ENCODE measurements around the gene RP9.

Gene RP9

DNA sequence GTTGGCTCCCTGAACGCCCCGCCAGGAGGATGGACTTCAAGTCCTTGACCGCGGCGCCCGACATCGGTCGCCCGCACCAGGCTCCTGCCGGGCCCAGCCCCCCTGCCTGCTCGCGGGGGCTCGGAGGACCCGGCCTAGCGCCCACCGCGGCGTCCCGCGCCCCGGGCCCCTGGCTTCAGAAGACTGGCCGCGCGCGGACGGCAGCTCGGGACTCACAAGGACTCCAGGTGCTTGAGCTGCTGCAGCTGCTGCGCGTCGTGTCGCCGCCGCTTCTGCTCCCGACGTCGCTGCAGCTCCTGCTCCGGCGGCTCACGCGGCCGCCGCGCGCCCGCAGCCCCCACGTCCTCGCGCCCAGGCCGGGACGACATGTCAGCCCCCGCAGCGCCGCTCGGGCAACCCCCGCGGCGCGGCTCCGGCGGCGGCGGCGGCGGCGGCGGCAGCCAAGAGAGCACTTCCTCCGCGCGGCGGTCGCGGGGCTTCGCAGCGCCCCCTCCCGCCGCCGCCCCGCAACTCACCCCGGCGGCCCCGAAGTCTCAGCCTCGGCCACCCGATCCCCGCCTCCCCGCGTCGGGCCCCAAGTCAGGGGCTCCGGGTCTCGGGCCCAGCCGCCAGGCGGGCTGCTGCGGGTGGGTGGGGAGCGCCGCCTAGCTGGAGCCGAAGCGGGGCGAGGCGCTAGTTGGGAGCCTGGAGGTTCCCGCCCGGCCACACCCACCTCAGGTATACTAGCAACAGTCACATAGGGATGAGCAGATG, at the start of gene RP9:
RP9 (minus strand) TSS at position 400 of the 753 bp plus-strand sequence; CDS start at position 368, 32 bp downstream.
- Histone ChIP-seq H3K4me3 (ENCODE audit: low read depth, low read length) (peak within 1 kb of the TSS; percentile 79), H3K79me2 (ENCODE audit: control insufficient read depth, insufficient read depth, low read length, unreplicated experiment) (peaks cover 46% of the 10 kb centered on the region), H3K4me1 (ENCODE audit: control insufficient read depth, insufficient read depth, low read length, unreplicated experiment) (peaks cover 18% of the 10 kb centered on the region), H2AFZ (ENCODE audit: low read length, unreplicated experiment) (peak within 1 kb of the TSS; percentile 44), H3K27me3 (ENCODE audit: insufficient read depth, low read length) (no peaks in the 10 kb centered on the region), H3K27ac (ENCODE audit: low read depth, low read length) (peak within 1 kb of the TSS; percentile 17; the same call in 1 of the 2 replicates), H3K36me3 (ENCODE audit: insufficient read depth, low read length) (no peaks in the 10 kb centered on the region)

DNA sequence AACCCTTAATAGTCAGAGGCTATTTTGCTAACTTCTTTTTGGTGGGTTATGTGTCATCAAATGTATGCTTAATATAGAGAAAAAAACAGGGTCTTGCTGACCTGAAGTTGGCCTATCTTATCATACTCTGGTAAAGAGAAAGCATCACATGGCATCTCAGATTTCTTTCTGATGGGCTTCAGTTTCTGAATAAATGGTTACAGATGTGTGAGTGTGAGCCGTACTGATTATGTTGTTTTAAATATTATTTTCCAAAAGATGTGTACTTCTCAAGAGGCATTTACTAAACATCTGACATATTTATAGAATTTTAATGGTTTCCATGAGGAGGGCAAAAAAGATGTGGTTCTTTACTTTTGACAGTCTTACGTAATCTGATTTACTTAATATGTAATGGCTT, 48.6 kb upstream of the RP9 start:
- H3K79me2 ChIP-seq (ENCODE audit: control insufficient read depth, insufficient read depth, low read length, unreplicated experiment): no peaks in the 10 kb centered on the region
- H3K27me3 ChIP-seq (ENCODE audit: insufficient read depth, low read length): no peaks in the 10 kb centered on the region
- peak overlapping the region; percentile 79 for H2AFZ ChIP-seq (ENCODE audit: low read length, unreplicated experiment)
- peak overlapping the region; percentile 55 for H3K4me3 ChIP-seq (ENCODE audit: low read depth, low read length)
- H3K36me3 ChIP-seq (ENCODE audit: insufficient read depth, low read length): no peaks in the 10 kb centered on the region
- peak overlapping the region; percentile 88 for H3K27ac ChIP-seq (ENCODE audit: low read depth, low read length)
- H3K4me1 ChIP-seq (ENCODE audit: control insufficient read depth, insufficient read depth, low read length, unreplicated experiment): peaks cover 44% of the 10 kb centered on the region

GRCh38 chr7:33157311-33157710, 48.1 kb upstream of the RP9 start:
- Histone ChIP-seq H3K36me3 (ENCODE audit: insufficient read depth, low read length) (no peaks in the 10 kb centered on the region), H3K4me1 (ENCODE audit: control insufficient read depth, insufficient read depth, low read length, unreplicated experiment) (peaks cover 44% of the 10 kb centered on the region), H3K27me3 (ENCODE audit: insufficient read depth, low read length) (no peaks in the 10 kb centered on the region), H3K4me3 (ENCODE audit: low read depth, low read length) (peak overlapping the region; percentile 55), H3K27ac (ENCODE audit: low read depth, low read length) (peak overlapping the region; percentile 88), H3K79me2 (ENCODE audit: control insufficient read depth, insufficient read depth, low read length, unreplicated experiment) (no peaks in the 10 kb centered on the region), H2AFZ (ENCODE audit: low read length, unreplicated experiment) (peak overlapping the region; percentile 79)

DNA sequence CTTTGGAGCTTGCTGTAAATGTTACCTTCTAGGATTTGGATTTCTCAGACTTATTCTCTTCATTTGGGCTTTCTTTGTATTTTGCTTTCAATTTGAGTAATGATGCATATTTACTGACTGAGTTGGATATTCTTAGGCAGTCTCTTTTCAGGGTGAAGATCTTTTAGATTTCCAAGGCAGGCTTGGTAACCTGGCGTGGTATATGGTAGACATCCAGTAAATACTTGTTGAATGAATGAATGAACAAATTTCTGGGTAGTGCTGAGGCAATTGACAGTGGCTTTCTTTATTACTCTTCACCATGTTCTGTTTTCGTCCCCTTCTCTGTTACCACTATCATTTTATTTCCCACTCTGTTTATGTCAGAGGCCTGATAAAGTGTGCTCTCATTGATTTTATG, 47.2 kb upstream of the RP9 start:
- Histone ChIP-seq H3K36me3 (ENCODE audit: insufficient read depth, low read length) (no peaks in the 10 kb centered on the region), H3K27me3 (ENCODE audit: insufficient read depth, low read length) (no peaks in the 10 kb centered on the region), H3K4me1 (ENCODE audit: control insufficient read depth, insufficient read depth, low read length, unreplicated experiment) (peaks cover 44% of the 10 kb centered on the region), H3K27ac (ENCODE audit: low read depth, low read length) (peak overlapping the region; percentile 88), H2AFZ (ENCODE audit: low read length, unreplicated experiment) (peak overlapping the region; percentile 79), H3K4me3 (ENCODE audit: low read depth, low read length) (peak overlapping the region; percentile 55), H3K79me2 (ENCODE audit: control insufficient read depth, insufficient read depth, low read length, unreplicated experiment) (no peaks in the 10 kb centered on the region)

- Histone ChIP-seq H3K27ac (ENCODE audit: low read depth, low read length) (peak overlapping the region; percentile 88), H3K4me1 (ENCODE audit: control insufficient read depth, insufficient read depth, low read length, unreplicated experiment) (peaks cover 44% of the 10 kb centered on the region), H3K27me3 (ENCODE audit: insufficient read depth, low read length) (no peaks in the 10 kb centered on the region), H3K36me3 (ENCODE audit: insufficient read depth, low read length) (no peaks in the 10 kb centered on the region), H3K79me2 (ENCODE audit: control insufficient read depth, insufficient read depth, low read length, unreplicated experiment) (no peaks in the 10 kb centered on the region), H3K4me3 (ENCODE audit: low read depth, low read length) (peak overlapping the region; percentile 9; the same call in 1 of the 2 replicates), H2AFZ (ENCODE audit: low read length, unreplicated experiment) (no peak overlapping the region)
Observed at GRCh38 chr7:33155811-33156210, 46.6 kb upstream of the RP9 start.

DNA sequence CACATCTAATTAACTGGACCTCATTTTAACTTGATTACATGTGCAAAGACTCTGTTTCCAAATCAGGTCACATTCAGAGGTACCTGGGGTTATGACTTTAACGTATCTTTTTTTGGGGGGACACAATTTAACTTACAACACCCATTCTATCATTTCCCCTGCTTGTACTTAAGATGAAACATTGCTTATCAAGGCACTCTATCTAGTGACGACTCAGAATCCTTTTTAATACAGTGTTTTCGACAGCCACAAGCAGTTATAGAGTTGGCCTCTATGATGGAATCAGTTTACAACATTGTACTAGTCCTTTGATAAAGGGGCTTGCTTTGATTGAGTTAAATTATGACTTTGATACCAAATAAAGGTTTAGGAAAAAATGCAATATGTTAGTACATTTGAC, 42.9 kb upstream of the RP9 start:
- Histone ChIP-seq H3K4me1 (ENCODE audit: control insufficient read depth, insufficient read depth, low read length, unreplicated experiment) (peaks cover 23% of the 10 kb centered on the region), H3K27ac (ENCODE audit: low read depth, low read length) (no peak overlapping the region), H3K27me3 (ENCODE audit: insufficient read depth, low read length) (no peaks in the 10 kb centered on the region), H3K4me3 (ENCODE audit: low read depth, low read length) (no peak overlapping the region), H3K79me2 (ENCODE audit: control insufficient read depth, insufficient read depth, low read length, unreplicated experiment) (no peaks in the 10 kb centered on the region), H3K36me3 (ENCODE audit: insufficient read depth, low read length) (no peaks in the 10 kb centered on the region), H2AFZ (ENCODE audit: low read length, unreplicated experiment) (no peak overlapping the region)

DNA sequence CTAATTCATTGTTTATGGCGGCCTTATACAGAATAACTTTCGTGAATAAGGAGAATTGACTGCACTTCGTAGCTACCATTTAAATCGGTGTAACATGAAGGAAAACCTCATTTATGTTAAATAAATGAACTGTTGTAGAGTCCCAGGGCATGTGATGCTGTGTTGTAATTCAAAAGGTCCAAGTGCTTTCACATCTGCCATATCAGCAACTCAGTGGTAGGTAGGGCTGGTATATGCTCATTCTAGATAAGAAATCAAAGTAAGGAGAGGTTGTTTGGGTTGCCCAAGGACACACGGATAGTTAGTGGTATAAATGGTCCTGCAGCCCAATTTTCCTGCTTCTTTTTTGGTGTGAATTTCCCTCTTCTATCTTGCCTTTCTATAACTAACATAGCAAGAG, 36.0 kb upstream of the RP9 start:
- no peaks in the 10 kb centered on the region for H3K27me3 ChIP-seq (ENCODE audit: insufficient read depth, low read length)
- no peak overlapping the region for H3K4me3 ChIP-seq (ENCODE audit: low read depth, low read length)
- H3K79me2 ChIP-seq (ENCODE audit: control insufficient read depth, insufficient read depth, low read length, unreplicated experiment): no peaks in the 10 kb centered on the region
- no peaks in the 10 kb centered on the region for H3K36me3 ChIP-seq (ENCODE audit: insufficient read depth, low read length)
- H3K27ac ChIP-seq (ENCODE audit: low read depth, low read length): no peak overlapping the region
- peaks cover 5% of the 10 kb centered on the region for H3K4me1 ChIP-seq (ENCODE audit: control insufficient read depth, insufficient read depth, low read length, unreplicated experiment)
- H2AFZ ChIP-seq (ENCODE audit: low read length, unreplicated experiment): no peak overlapping the region

GRCh38 chr7:33143996-33144718, 35.0 kb upstream of the RP9 start:
- H3K4me1 ChIP-seq (ENCODE audit: control insufficient read depth, insufficient read depth, low read length, unreplicated experiment): peaks cover 5% of the 10 kb centered on the region
- H2AFZ ChIP-seq (ENCODE audit: low read length, unreplicated experiment): no peak overlapping the region
- H3K27me3 ChIP-seq (ENCODE audit: insufficient read depth, low read length): no peaks in the 10 kb centered on the region
- H3K79me2 ChIP-seq (ENCODE audit: control insufficient read depth, insufficient read depth, low read length, unreplicated experiment): no peaks in the 10 kb centered on the region
- H3K36me3 ChIP-seq (ENCODE audit: insufficient read depth, low read length): no peaks in the 10 kb centered on the region
- H3K27ac ChIP-seq (ENCODE audit: low read depth, low read length): no peak overlapping the region
- no peak overlapping the region for H3K4me3 ChIP-seq (ENCODE audit: low read depth, low read length)

- Histone ChIP-seq H3K27ac (ENCODE audit: low read depth, low read length) (no peak overlapping the region), H2AFZ (ENCODE audit: low read length, unreplicated experiment) (no peak overlapping the region), H3K79me2 (ENCODE audit: control insufficient read depth, insufficient read depth, low read length, unreplicated experiment) (no peaks in the 10 kb centered on the region), H3K27me3 (ENCODE audit: insufficient read depth, low read length) (no peaks in the 10 kb centered on the region), H3K4me1 (ENCODE audit: control insufficient read depth, insufficient read depth, low read length, unreplicated experiment) (peaks cover 5% of the 10 kb centered on the region), H3K4me3 (ENCODE audit: low read depth, low read length) (no peak overlapping the region), H3K36me3 (ENCODE audit: insufficient read depth, low read length) (no peaks in the 10 kb centered on the region)
Observed at GRCh38 chr7:33142585-33142984, 33.4 kb upstream of the RP9 start.

GRCh38 chr7:33137103-33137502, 27.9 kb upstream of the RP9 start:
- H3K36me3 ChIP-seq (ENCODE audit: insufficient read depth, low read length): peaks cover 3% of the 10 kb centered on the region; the same call in 1 of the 2 replicates
- no peak overlapping the region for H3K4me3 ChIP-seq (ENCODE audit: low read depth, low read length)
- H2AFZ ChIP-seq (ENCODE audit: low read length, unreplicated experiment): no peak overlapping the region
- H3K4me1 ChIP-seq (ENCODE audit: control insufficient read depth, insufficient read depth, low read length, unreplicated experiment): no peaks in the 10 kb centered on the region
- no peaks in the 10 kb centered on the region for H3K79me2 ChIP-seq (ENCODE audit: control insufficient read depth, insufficient read depth, low read length, unreplicated experiment)
- H3K27me3 ChIP-seq (ENCODE audit: insufficient read depth, low read length): no peaks in the 10 kb centered on the region
- H3K27ac ChIP-seq (ENCODE audit: low read depth, low read length): no peak overlapping the region

Data from ACC112 (cell line).